ENCODE measurements around the gene MAPK1. TPM values are rescaled to one million over a fixed set of nuclear protein-coding genes. Genes with fewer than 3 reads are reported as not detected.

Gene MAPK1
- total RNA-seq, 1 donor from 2014 or later, result 110 TPM

DNA sequence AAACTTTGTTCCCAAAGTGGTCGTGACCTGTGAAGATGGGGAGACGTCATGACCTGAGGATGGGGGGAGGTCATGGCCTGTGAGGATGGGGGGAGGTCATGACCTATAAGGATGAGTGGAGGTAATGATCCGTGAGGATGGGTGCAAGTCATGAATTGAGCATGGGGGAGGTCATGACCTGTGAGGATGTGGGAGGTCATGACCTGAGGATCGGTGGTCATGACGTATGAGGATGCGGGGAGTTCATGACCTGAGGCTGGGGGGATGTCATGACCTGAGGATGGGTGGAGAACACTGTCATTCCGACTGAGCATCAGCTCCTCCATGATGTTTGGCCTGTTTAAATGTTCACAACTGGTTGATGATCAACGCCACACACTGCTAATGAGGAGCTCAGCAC, 157.8 kb downstream of the MAPK1 start:
- no peak for DNase-seq (ENCODE audit: low read depth)

DNA sequence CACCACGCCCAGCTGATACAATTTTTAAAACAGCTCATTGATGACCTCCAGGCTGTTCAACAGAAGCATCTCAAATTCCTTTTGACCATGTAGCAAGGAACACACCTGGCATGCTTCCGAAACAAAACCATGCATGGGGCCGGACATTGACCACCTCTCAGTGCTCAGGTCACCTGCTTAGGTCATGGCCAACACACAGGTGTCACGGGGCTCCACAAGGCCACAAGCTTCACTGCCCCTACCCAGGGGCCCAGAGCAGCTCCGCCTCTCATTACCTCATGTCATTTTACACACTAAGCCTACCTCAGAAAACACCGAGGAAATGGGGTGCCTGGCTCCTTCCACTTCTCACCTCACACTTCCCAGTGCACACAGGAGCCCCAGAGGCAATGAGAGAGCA, 158.5 kb downstream of the MAPK1 start:
- DNase-seq (ENCODE audit: low read depth), result no peak

DNA sequence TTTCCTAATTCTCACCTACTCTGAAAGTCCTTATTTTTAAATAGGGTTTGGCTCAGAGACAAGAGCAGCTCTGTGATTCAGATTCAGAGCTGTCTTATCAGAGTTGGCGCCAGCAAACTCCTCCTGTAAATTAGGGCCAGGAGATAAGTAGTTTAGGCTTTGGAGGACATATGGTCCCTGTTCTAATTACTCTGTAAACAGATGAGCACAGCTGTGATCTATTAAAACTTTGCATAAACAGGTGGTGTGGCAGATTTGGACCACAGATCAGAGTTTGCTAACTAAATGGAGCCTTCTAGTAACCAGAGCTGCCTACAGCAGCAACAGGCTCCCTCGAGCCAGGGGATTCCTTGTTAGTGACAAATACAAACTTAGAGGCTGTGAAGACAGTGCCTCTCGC, 159.8 kb downstream of the MAPK1 start:
- DNase-seq (ENCODE audit: low read depth), result peak; percentile 93

Other genes with a start within 250 kb of the MAPK1 start
- gene YDJC, start 237.6 kb downstream of the MAPK1 start, total RNA-seq, result 13.3 and 20.4 TPM in 2 replicates
- 0.13 and 0.57 TPM in 2 replicates for gene CCDC116, start 234.9 kb downstream of the MAPK1 start, total RNA-seq
- gene SDF2L1, start 225.3 kb downstream of the MAPK1 start, total RNA-seq, result 37.8 and 63.1 TPM in 2 replicates
- 26.8 and 30.1 TPM in 2 replicates for gene PPIL2, start 201.6 kb downstream of the MAPK1 start, total RNA-seq
- gene YPEL1, start 131.9 kb downstream of the MAPK1 start, total RNA-seq, result 2.6 and 7.8 TPM in 2 replicates
- gene PPM1F, start 85.2 kb upstream of the MAPK1 start, total RNA-seq, result 98.1 and 173 TPM in 2 replicates
- 25.0 and 31.0 TPM in 2 replicates for gene TOP3B, start 115.1 kb upstream of the MAPK1 start, total RNA-seq